Esophagus muscularis mucosa (tissue), 4 donors: ENCODE measurements around the gene TLX2. TPM values are rescaled to one million over a fixed set of nuclear protein-coding genes. Genes with fewer than 3 reads are reported as not detected.

Experiments
- DNase-seq: peaks from one replicate; pipeline ENCODE4 v3.0.0-alpha.2; 2017; ENCODE audit errors: extremely low spot score
- H3K27ac ChIP-seq, 4 donors: fragments of 200-600 bp; sonication (generic); replicated peaks in 1 of 4; 1 replicate in 3 of 4; 2 replicates in 1 of 4; pipeline ENCODE4 v1.5.1; 2016 to 2019; ENCODE audit warnings: mild to moderate bottlenecking in 1 of 4
- H3K27me3 ChIP-seq, 4 donors: fragments of 200-600 bp; sonication (generic); one replicate each; pipeline versions ENCODE4 v1.5.1 to v1.6.0; 2016 to 2019
- H3K36me3 ChIP-seq, 4 donors: fragments of 200-600 bp; sonication (generic); one replicate each; pipeline ENCODE4 v1.5.1; 2016 to 2019
- H3K4me1 ChIP-seq, 4 donors: fragments of 200-600 bp; sonication (generic); one replicate each; pipeline ENCODE4 v1.5.1; 2016 to 2019
- H3K4me3 ChIP-seq, 4 donors: fragments of 200-600 bp; sonication (generic); 1 replicate in 2 of 4; 2 replicates in 2 of 4; pipeline ENCODE4 v1.5.1; 2016 to 2019; ENCODE audit warnings: mild to moderate bottlenecking in 4 of 4, moderate library complexity in 1 of 4
- H3K9me3 ChIP-seq, 4 donors: fragments of 200-600 bp; sonication (generic); 1 replicate in 3 of 4; 2 replicates in 1 of 4; pipeline ENCODE4 v1.5.1; 2016 to 2019
- CTCF ChIP-seq, 3 experiments: fragments of 200-600 bp in 2 of 3; fragments of 450-650 bp in 1 of 3; sonication (generic) in 2 of 3; IDR thresholded peaks; one replicate each; pipeline ENCODE4 v1.5.1; 2017 to 2019; ENCODE audit warnings: antibody characterized with exemption in 3 of 3, mild to moderate bottlenecking in 2 of 3, moderate library complexity in 1 of 3
- EP300 ChIP-seq: sonication (generic); formaldehyde crosslinking; IDR thresholded peaks from one replicate; pipeline ENCODE4 v1.6.1; 2017; ENCODE audit warnings: antibody characterized with exemption
- POLR2A ChIP-seq: fragments of 450-650 bp; IDR thresholded peaks from one replicate; pipeline ENCODE4 v1.6.1; 2017; ENCODE audit warnings: antibody characterized with exemption, moderate library complexity, mild to moderate bottlenecking, low read depth
- POLR2AphosphoS5 ChIP-seq, 2 donors: sonication (generic); formaldehyde crosslinking; IDR thresholded peaks; one replicate each; pipeline ENCODE4 v1.6.1; 2017; ENCODE audit warnings: antibody characterized with exemption in 2 of 2
- WGBS: methylation state at CpG from one replicate; pipeline ENCODE4 v1.1.5; 2018; 5-methylcytosine and 5-hydroxymethylcytosine counted together
- intact Hi-C: fragments of 100-400 bp; cut with DNase I; formaldehyde crosslinking; loops from one replicate; pipeline ENCODE4 v1.15.1; 2023
- total RNA-seq, 4 donors: library from RNA; depleted of rRNA; stranded (reverse); fragments of >200 nt; gene quantifications; one replicate each; pipeline versions ENCODE4 v1.1.0 to v1.2.1, GENCODE V29; 2016

Gene TLX2
- total RNA-seq, 4 donors from 2014 or later: 0.42 to 0.99 (median 0.84) TPM; not detected in 1

GRCh38 chr2:74555610-74556103, 41.4 kb downstream of the TLX2 start:
- intact Hi-C loops: no loop called here
- TF ChIP-seq POLR2A: no peak
- TF ChIP-seq EP300: no peak
- no peak for TF ChIP-seq CTCF (IDR thresholded peaks at IDR 0.05)
- TF ChIP-seq POLR2AphosphoS5 (IDR thresholded peaks at IDR 0.05): no peak
- H3K4me3 ChIP-seq: peak overlapping the region; percentile 72 to 87 (median 80)
- H3K36me3 ChIP-seq: peaks cover 0 to 11% (median 7%) of the 10 kb centered on the region in 4 donors
- H3K4me1 ChIP-seq: peaks cover 7 to 36% (median 29%) of the 10 kb centered on the region in 4 donors
- 79% methylated on average over 16 of the region's 17 CpGs for WGBS
- H3K27ac ChIP-seq: peak overlapping the region; percentile 90 to 93 (median 92)
- H3K27me3 ChIP-seq: peaks cover 0 to 9% (median 0%) of the 10 kb centered on the region in 4 donors
- DNase-seq: no peak
- no peaks in the 10 kb centered on the region for H3K9me3 ChIP-seq

DNA sequence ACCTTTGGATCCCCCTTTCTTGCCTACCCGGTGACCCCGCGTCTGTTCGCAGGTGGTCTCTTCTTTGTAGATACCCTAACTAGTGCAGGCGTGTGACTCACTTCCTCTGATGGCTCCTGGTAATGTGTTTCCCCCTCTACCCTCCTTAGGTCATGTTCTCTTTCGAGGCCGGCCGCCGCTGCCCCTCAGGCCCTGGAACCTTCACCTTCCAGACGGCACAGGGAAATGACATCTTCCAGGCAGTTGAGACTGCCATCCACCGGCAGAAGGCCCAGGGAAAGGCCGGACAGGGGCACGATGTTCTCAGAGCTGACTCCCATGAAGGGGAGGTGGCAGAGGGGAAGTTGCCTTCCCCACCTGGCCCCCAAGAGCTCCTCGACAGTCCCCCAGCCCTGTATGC, 41.9 kb downstream of the TLX2 start:
- Histone ChIP-seq H3K27me3 (peaks cover 0 to 10% (median 0%) of the 10 kb centered on the region in 4 donors), H3K9me3 (no peaks in the 10 kb centered on the region), H3K36me3 (peaks cover 0 to 11% (median 7%) of the 10 kb centered on the region in 4 donors), H3K4me1 (peaks cover 7 to 36% (median 29%) of the 10 kb centered on the region in 4 donors), H3K4me3 (peak overlapping the region in 3 of 4 donors; percentile 78 to 87 (median 82)), H3K27ac (peak overlapping the region in 1 of 4 donors; percentile 93)
- no peak for TF ChIP-seq EP300
- no peak for TF ChIP-seq POLR2A
- no peak for TF ChIP-seq CTCF (IDR thresholded peaks at IDR 0.05)
- no peak for TF ChIP-seq POLR2AphosphoS5 (IDR thresholded peaks at IDR 0.05)
- no peak for DNase-seq
- intact Hi-C loops: no loop called here
- WGBS: 81% methylated on average over 13 of the region's 14 CpGs

- 93% methylated on average over 5 of the region's 6 CpGs for whole genome bisulfite sequencing
Observed at GRCh38 chr2:74556831-74557370, 42.7 kb downstream of the TLX2 start.

GRCh38 chr2:74558284-74559230, 44.3 kb downstream of the TLX2 start:
- 64% methylated on average over 7 of the region's 7 CpGs for whole genome bisulfite sequencing
- intact Hi-C loops: no loop called here
- no peak overlapping the region for H3K4me3 ChIP-seq
- H3K4me1 ChIP-seq: peaks cover 7 to 21% (median 19%) of the 10 kb centered on the region in 4 donors
- H3K27ac ChIP-seq: no peak overlapping the region
- H3K9me3 ChIP-seq: no peaks in the 10 kb centered on the region
- peaks cover 0 to 11% (median 7%) of the 10 kb centered on the region in 4 donors for H3K36me3 ChIP-seq
- peaks cover 0 to 22% (median 0%) of the 10 kb centered on the region in 4 donors for H3K27me3 ChIP-seq
- TF ChIP-seq POLR2A (no peak), POLR2AphosphoS5 (IDR thresholded peaks at IDR 0.05) (no peak), CTCF (IDR thresholded peaks at IDR 0.05) (no peak), EP300 (no peak)
- DNase-seq: no peak

More at GRCh38 chr2:74556831-74557370, 42.7 kb downstream of the TLX2 start:
- intact Hi-C loops: no loop called here
- peaks cover 0 to 11% (median 7%) of the 10 kb centered on the region in 4 donors for H3K36me3 ChIP-seq
- DNase-seq: no peak
- H3K27me3 ChIP-seq: peaks cover 0 to 10% (median 0%) of the 10 kb centered on the region in 4 donors
- H3K4me3 ChIP-seq: no peak overlapping the region
- no peak overlapping the region for H3K27ac ChIP-seq
- TF ChIP-seq POLR2AphosphoS5 (IDR thresholded peaks at IDR 0.05): no peak
- TF ChIP-seq EP300: no peak
- TF ChIP-seq CTCF (IDR thresholded peaks at IDR 0.05): no peak
- no peak for TF ChIP-seq POLR2A
- H3K9me3 ChIP-seq: no peaks in the 10 kb centered on the region
- H3K4me1 ChIP-seq: peaks cover 7 to 36% (median 29%) of the 10 kb centered on the region in 4 donors
